ENCODE results near the gene CFLAR. TPM values are rescaled to one million over a fixed set of nuclear protein-coding genes. Genes with fewer than 3 reads are reported as not detected.

The CFLAR gene
- polyA plus RNA-seq, 1 of the 3 experiments (the other 2 are of a cell fraction), result 23.7 TPM

Small RNA genes lying within 50 kb of the gene (small RNA-seq; reads per million reads assigned to genes)
- 0 reads per million in 7 experiments for gene AC007283.2
- gene MTND4LP13, result 0 to 0.20 (median 0) reads per million in 7 experiments
- gene RNU6-1206P, result 0 reads per million in 7 experiments
- gene RNU7-45P, result 0 reads per million in 7 experiments

Other genes starting within 250 kb of the CFLAR start
- gene PPIL3, start 227.1 kb upstream of the CFLAR start, polyA plus RNA-seq (2012; rRNA removed), result 44.9 and 56.5 TPM in 2 replicates
- 52.4 and 77.6 TPM in 2 replicates for gene NIF3L1, start 226.8 kb upstream of the CFLAR start, polyA plus RNA-seq (2012; rRNA removed)
- gene ORC2, start 152.5 kb upstream of the CFLAR start, polyA plus RNA-seq (2012; rRNA removed), result 3.4 and 3.9 TPM in 2 replicates
- 1.2 and 1.8 TPM in 2 replicates for gene HYCC2, start 44.5 kb upstream of the CFLAR start, polyA plus RNA-seq (2012; rRNA removed)
- gene NDUFB3, start 44.2 kb upstream of the CFLAR start, polyA plus RNA-seq (2012; rRNA removed), result 55.9 and 73.7 TPM in 2 replicates
- 0.12 and 0.31 TPM in 2 replicates for gene CASP10, start 67.0 kb downstream of the CFLAR start, polyA plus RNA-seq (2012; rRNA removed)
- gene CASP8, start 144.4 kb downstream of the CFLAR start, polyA plus RNA-seq (2012; rRNA removed), result 13.1 and 15.6 TPM in 2 replicates
- gene FLACC1, start 241.2 kb downstream of the CFLAR start, polyA plus RNA-seq (2012; rRNA removed), result 0.35 and 0.44 TPM in 2 replicates

Measured in SK-N-SH (cell line).